GM19025 (cell line): Measurements from ENCODE around the gene PAPPA2.
"Not testable (repeated sequence)": the region's sequence is repeated elsewhere in the genome, so short reads cannot be mapped to it uniquely, and the experiment has no call there.

ENCODE experiments used
- ATAC-seq: cut with Tn5 transposase; IDR thresholded peaks from one replicate; pipeline ENCODE4 v1.9.1; 2021; ENCODE audit warnings: mild to moderate bottlenecking, low read depth, moderate library complexity; ENCODE audit not compliant: unreplicated experiment

PAPPA2 gene, protein sequence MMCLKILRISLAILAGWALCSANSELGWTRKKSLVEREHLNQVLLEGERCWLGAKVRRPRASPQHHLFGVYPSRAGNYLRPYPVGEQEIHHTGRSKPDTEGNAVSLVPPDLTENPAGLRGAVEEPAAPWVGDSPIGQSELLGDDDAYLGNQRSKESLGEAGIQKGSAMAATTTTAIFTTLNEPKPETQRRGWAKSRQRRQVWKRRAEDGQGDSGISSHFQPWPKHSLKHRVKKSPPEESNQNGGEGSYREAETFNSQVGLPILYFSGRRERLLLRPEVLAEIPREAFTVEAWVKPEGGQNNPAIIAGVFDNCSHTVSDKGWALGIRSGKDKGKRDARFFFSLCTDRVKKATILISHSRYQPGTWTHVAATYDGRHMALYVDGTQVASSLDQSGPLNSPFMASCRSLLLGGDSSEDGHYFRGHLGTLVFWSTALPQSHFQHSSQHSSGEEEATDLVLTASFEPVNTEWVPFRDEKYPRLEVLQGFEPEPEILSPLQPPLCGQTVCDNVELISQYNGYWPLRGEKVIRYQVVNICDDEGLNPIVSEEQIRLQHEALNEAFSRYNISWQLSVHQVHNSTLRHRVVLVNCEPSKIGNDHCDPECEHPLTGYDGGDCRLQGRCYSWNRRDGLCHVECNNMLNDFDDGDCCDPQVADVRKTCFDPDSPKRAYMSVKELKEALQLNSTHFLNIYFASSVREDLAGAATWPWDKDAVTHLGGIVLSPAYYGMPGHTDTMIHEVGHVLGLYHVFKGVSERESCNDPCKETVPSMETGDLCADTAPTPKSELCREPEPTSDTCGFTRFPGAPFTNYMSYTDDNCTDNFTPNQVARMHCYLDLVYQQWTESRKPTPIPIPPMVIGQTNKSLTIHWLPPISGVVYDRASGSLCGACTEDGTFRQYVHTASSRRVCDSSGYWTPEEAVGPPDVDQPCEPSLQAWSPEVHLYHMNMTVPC (N-terminal part only)

DNA sequence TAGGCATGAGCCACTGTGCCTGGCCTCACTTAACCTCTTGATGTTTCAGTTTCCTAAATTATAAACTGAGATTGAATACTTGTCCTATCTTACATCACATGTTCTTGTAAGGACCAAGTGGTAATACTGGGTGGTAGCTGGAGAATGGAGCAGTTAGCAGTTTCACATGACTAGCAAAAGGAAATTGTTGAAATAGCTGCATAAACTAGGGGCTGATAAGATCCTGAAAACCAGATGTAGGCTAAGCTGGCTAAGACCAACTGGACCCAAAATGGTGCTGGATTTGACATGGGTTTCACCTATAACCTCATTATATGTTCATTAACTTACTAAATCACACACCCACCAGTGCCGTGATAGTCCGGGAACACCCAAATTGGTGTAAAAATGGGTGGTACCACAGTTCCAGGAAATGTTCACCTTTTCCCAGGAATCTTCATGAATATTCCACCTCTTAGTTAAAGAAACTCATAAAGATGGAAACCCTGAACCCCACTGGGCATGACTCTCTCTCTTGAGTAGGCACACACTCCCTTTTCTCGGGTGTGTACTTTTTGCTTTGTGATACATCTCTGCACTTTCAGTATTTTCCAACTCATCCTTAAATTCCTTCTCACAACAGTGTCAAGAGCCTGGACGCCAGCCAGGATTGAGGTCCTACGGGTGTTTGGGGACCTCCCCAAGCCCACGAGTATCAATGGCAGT is at the start of gene PAPPA2:
TSS of gene PAPPA2 (plus strand) at position 502 of the 705 bp plus-strand sequence. CDS start 93,148 bp downstream, outside the sequence.
- ATAC-seq, result no peak

DNA sequence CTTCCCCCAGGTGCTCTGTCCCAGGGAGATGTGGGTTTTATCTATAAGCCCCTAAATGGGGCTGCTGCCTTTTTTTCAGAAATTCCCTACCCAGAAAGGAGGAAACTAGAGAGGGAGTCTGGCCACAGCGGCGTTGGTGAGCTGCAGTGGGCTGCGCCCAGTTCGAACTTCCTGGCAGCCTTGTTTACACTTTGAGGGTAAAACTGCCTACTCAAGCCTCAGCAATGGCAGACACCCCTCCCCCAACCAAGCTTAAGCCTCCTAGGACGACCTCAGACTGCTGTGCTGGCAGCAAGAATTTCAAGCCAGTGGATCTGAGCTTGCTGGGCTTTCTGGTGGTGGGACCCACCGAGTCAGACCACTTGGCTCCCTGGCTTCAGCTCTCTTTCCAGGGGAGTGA is 46.2 kb upstream of the PAPPA2 start:
- no peak for ATAC-seq

GRCh38 chr1:176419608-176420007 is 43.4 kb upstream of the PAPPA2 start:
- ATAC-seq, result not testable (repeated sequence)

GRCh38 chr1:176434234-176434633 is 28.7 kb upstream of the PAPPA2 start:
- no peak for ATAC-seq

DNA sequence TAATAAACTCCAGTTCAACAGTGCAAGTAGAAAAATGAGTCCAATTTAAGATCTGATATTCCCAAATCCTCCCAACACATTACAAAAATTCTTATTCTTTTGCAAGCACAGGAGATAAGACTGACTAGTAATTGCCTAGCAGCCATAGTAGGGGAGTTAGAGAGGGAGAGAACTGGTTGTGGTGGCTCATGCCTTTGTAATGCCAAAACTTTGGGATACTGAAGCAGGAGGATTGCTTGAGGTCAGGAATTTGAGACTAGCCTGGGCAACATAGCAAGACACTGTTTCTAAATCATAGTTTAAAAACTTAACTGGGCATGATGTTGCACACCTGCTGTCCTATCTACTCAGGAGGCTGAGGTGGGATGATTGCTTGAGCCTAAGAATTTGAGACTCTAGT is 26.7 kb upstream of the PAPPA2 start:
- no peak for ATAC-seq

GRCh38 chr1:176440176-176440575 is 22.8 kb upstream of the PAPPA2 start:
- no peak for ATAC-seq

- no peak for ATAC-seq
Observed at GRCh38 chr1:176444286-176444685, 18.7 kb upstream of the PAPPA2 start.

- no peak for ATAC-seq
Observed at GRCh38 chr1:176445402-176445801, 17.6 kb upstream of the PAPPA2 start.

DNA sequence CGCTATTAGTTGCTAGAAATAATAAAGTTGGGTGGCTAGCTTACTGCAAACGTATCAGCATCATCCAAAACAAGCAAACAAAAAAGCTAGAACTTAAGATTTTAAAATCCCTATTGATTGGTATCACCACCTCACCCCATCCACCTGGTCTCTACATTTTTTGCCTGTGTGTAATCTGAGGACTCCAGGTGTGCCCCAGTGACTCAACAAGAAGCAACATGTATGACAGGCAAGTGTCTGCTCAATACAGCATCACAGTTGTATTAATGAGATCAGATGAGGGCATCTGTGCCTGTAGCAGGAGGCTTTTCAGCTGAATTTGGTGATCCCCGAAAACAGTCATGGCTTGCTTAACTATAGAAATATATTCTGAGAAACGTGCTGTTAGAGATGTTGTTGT is 14.6 kb upstream of the PAPPA2 start:
- no peak for ATAC-seq

DNA sequence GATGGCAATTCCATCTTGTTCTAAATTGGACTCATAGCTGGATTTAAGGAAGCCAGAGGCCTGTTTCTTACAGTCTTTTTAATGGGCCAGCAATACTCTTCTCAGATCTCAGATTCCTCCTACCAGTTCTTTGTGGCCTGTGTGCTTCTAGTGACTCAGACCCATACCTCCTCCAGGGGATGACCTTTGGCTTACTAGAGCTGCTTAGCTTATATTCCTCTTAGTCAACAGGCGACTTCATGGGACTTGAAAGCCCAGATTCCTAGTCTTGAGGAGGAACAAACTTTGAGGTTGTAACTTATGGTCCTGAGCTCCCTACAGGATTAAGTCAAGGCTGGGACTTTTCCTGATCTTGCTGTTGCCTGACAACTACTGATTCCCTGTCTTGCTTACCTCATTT is 12.4 kb upstream of the PAPPA2 start:
- no peak for ATAC-seq

- ATAC-seq, result not testable (repeated sequence)
Observed at GRCh38 chr1:176451741-176452140, 11.2 kb upstream of the PAPPA2 start.

GRCh38 chr1:176456795-176457194 is 6.2 kb upstream of the PAPPA2 start:
- no peak for ATAC-seq

DNA sequence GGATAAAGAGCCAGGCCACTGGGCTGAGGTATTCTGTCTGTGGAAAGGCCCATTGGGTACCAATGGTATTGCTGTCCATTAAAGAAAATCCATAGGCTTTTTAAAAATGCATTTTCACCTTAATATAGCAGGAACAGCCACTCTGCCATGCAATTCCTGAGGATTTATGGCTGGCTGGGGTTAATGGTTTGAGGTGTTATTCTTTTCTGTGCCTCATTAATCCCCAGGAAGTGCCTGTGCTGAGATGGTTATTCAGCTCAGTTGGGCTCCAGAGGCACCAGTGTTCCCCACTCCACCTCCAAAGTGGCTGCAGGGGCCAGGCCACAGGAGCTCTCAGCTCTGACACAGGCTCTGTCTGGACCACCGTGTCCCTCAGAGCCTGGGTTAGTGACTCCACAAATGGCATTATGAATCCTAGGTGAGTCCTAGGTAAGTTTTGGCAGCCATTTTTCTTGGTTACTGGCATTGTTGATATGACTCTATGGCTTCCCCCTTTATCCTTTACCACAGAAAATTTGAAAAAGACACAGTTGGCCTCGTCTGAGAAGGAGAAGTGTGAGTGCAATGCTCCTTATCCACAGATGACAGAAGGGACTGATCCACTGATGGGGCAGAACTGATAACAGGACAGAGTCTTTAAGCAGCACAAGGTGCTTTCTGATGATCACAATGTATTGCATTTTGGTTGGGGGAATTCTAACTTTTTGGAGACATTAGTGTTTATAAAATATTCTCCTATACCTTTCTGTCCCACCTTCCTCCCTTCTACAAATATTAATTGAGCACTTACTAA is 2.2 kb upstream of the PAPPA2 start:
- no peak for ATAC-seq

- ATAC-seq, result no peak
Observed at GRCh38 chr1:176461576-176461975, 1.4 kb upstream of the PAPPA2 start.

DNA sequence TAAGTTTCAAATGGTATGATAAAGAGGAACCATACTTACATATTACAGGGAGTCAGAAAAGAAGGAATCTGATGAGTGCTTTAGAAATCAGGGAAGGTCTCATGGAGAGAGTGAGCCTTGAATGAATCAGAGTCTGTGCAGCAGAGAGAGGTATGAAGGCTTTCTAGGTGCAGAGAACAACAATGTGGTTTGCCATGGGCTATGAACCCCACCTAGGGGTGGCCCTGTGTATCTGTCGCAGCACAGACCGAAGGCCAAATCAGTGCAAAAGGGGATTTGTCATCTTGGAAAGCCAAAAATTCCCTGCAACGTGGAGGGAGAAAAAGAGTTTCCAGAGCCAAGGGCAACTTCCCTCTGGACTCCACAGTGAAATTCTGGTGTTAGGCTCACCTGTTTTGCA is 3.5 kb downstream of the PAPPA2 start:
- no peak for ATAC-seq

GRCh38 chr1:176469450-176470010 is 6.6 kb downstream of the PAPPA2 start:
- no peak for ATAC-seq

GRCh38 chr1:176471338-176472121 is 8.6 kb downstream of the PAPPA2 start:
- ATAC-seq, result no peak

DNA sequence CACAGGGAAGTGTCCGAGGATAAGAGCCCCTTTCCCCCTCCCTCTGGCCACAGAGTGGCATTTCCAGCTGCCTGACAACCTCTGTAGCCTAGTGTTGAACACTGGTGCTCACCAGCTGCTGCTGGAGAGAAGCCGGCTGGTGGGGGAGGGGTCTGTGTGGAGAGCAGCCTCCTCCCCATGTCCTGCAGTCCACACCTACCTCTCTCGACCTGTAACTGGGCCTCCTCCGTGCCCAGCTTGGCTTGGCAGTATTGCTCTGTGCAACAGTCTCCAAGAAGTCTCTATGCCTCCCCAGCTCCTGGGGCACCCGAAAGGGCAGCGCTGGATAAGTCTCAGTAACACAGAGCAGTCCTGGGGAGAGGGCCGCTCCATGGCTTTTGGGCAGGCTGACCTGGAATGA is 17.0 kb downstream of the PAPPA2 start:
- ATAC-seq, result no peak

- no peak for ATAC-seq
Observed at GRCh38 chr1:176480750-176481149, 17.8 kb downstream of the PAPPA2 start.
